Neutrophil (primary cell): Measurements from ENCODE around the gene IER3.
A peak's percentile ranks its signal among the peaks of the same experiment; 100 is the strongest.

Experiments
- H3K27ac ChIP-seq: fragments of 200-600 bp; sonication (generic); 2 replicates; pipeline ENCODE4 v1.5.1; 2016; ENCODE audit warnings: mild to moderate bottlenecking, moderate library complexity
- H3K27me3 ChIP-seq: fragments of 200-600 bp; sonication (generic); 2 replicates; pipeline ENCODE4 v1.6.0; 2016; ENCODE audit warnings: mild to moderate bottlenecking
- H3K36me3 ChIP-seq: fragments of 200-600 bp; sonication (generic); 2 replicates; pipeline ENCODE4 v1.5.1; 2017
- H3K4me1 ChIP-seq, 2 experiments: fragments of 200-600 bp in 1 of 2; sonication (generic) in 1 of 2; 1 replicate in 1 of 2; 2 replicates in 1 of 2; pipeline versions ENCODE4 v1.5.1 to v1.6.1; 2013 to 2016; ENCODE audit warnings: low read depth in 1 of 2, low read length in 1 of 2, mild to moderate bottlenecking in 1 of 2, moderate library complexity in 1 of 2; ENCODE audit not compliant: control insufficient read depth in 1 of 2, insufficient read depth in 1 of 2
- H3K4me3 ChIP-seq, 2 experiments: fragments of 200-600 bp in 1 of 2; sonication (generic) in 1 of 2; 1 replicate in 1 of 2; 2 replicates in 1 of 2; pipeline ENCODE4 v1.5.1; 2013 to 2016; ENCODE audit warnings: low read depth in 1 of 2, low read length in 1 of 2, mild to moderate bottlenecking in 1 of 2, moderate library complexity in 1 of 2
- H3K9me3 ChIP-seq: fragments of 200-600 bp; sonication (generic); 2 replicates; pipeline ENCODE4 v1.5.1; 2016
- CTCF ChIP-seq: fragments of 200-600 bp; sonication (generic); IDR thresholded peaks from 2 replicates; pipeline ENCODE4 v1.5.1; 2016; ENCODE audit warnings: antibody characterized with exemption

Gene IER3

GRCh38 chr6:30730601-30731435 is 13.5 kb downstream of the IER3 start:
- Histone ChIP-seq H3K36me3 (peaks cover 98% of the 10 kb centered on the region), H3K27ac (peak overlapping the region; percentile 64), H3K9me3 (no peaks in the 10 kb centered on the region), H3K4me3 (no peak overlapping the region), H3K4me1 (peaks cover 11 to 15% of the 10 kb centered on the region in 2 experiments), H3K27me3 (no peaks in the 10 kb centered on the region)
- peak; percentile 64 for TF ChIP-seq CTCF

GRCh38 chr6:30727920-30728553 is 16.3 kb downstream of the IER3 start:
- H3K9me3 ChIP-seq = no peaks in the 10 kb centered on the region
- peak overlapping the region; percentile 97 for H3K27ac ChIP-seq
- H3K4me1 ChIP-seq = peaks cover 15 to 20% of the 10 kb centered on the region in 2 experiments
- H3K4me3 ChIP-seq = no peak overlapping the region
- no peak for TF ChIP-seq CTCF
- peaks cover 100% of the 10 kb centered on the region for H3K36me3 ChIP-seq
- H3K27me3 ChIP-seq = no peaks in the 10 kb centered on the region

- no peaks in the 10 kb centered on the region for H3K27me3 ChIP-seq
- no peaks in the 10 kb centered on the region for H3K9me3 ChIP-seq
- H3K36me3 ChIP-seq = peaks cover 95% of the 10 kb centered on the region
- no peak overlapping the region for H3K4me3 ChIP-seq
- peaks cover 28 to 32% of the 10 kb centered on the region in 2 experiments for H3K4me1 ChIP-seq
- no peak for TF ChIP-seq CTCF
- H3K27ac ChIP-seq = peak overlapping the region; percentile 97
These were observed 17.6 kb downstream of the IER3 start for GRCh38 chr6:30726506-30727413.

- H3K27me3 ChIP-seq = no peaks in the 10 kb centered on the region
- no peaks in the 10 kb centered on the region for H3K9me3 ChIP-seq
- no peak overlapping the region for H3K4me3 ChIP-seq
- peak overlapping the region; percentile 97 for H3K27ac ChIP-seq
- peaks cover 26 to 30% of the 10 kb centered on the region in 2 experiments for H3K4me1 ChIP-seq
- peaks cover 87% of the 10 kb centered on the region for H3K36me3 ChIP-seq
- TF ChIP-seq CTCF = no peak
These were observed 18.4 kb downstream of the IER3 start for GRCh38 chr6:30725713-30726505.
